H1 (cell line): Measurements from ENCODE around the gene ADAMTSL2. TPM values are rescaled to one million over a fixed set of nuclear protein-coding genes. Genes with fewer than 3 reads are reported as not detected.

ENCODE experiments used
- CTCF ChIA-PET: fragments of 300-600 bp; sonication (Branson Sonifier 250); formaldehyde crosslinking; loops from one replicate; lab custom pipeline; 2021; ENCODE audit not compliant: partially characterized antibody; lab: Charles Lee
- POLR2A ChIA-PET: fragments of 300-600 bp; sonication (Branson Sonifier 250); formaldehyde crosslinking; loops from one replicate; lab custom pipeline; 2021; ENCODE audit warnings: inconsistent platforms; ENCODE audit not compliant: partially characterized antibody; lab: Charles Lee
- DNase-seq, 2 experiments: peaks; one replicate each; pipeline versions ENCODE4 v3.0.0 to v3.0.0-alpha.2; 2010 to 2022; ENCODE audit warnings: low spot score in 2 of 2, low read depth in 1 of 2, mixed read lengths in 1 of 2
- FAIRE-seq: peaks from 2 replicates; lab custom pipeline; 2011; peaks lifted over from hg19 to GRCh38; lab: Jason Lieb, UNC
- H2AFZ ChIP-seq: 2 replicates; pipeline ENCODE4 v1.8.1; 2012; ENCODE audit warnings: low read length, inconsistent platforms
- H2AK5ac ChIP-seq: 2 replicates; pipeline ENCODE4 v1.6.1; 2013; ENCODE audit warnings: low read depth, low read length
- H2BK120ac ChIP-seq: replicated peaks from 2 replicates; pipeline ENCODE3; 2013; ENCODE audit warnings: low read depth, low read length, inconsistent platforms
- H2BK12ac ChIP-seq: 2 replicates; pipeline ENCODE4 v1.6.1; 2013; ENCODE audit warnings: low read depth, low read length
- H2BK15ac ChIP-seq: 2 replicates; pipeline ENCODE4 v1.6.1; 2013; ENCODE audit warnings: low read length
- H2BK20ac ChIP-seq: 2 replicates; pipeline ENCODE4 v1.6.1; 2013; ENCODE audit warnings: low read length
- H2BK5ac ChIP-seq: 2 replicates; pipeline ENCODE4 v1.6.1; 2013; ENCODE audit warnings: low read depth, low read length
- H3K14ac ChIP-seq: 2 replicates; pipeline ENCODE4 v1.6.1; 2013; ENCODE audit warnings: inconsistent platforms; ENCODE audit not compliant: insufficient read length
- H3K18ac ChIP-seq: 2 replicates; pipeline ENCODE4 v1.6.1; 2013; ENCODE audit warnings: low read length; ENCODE audit errors: extremely low read depth
- H3K23ac ChIP-seq: 2 replicates; pipeline ENCODE4 v1.6.1; 2013; ENCODE audit warnings: inconsistent platforms; ENCODE audit not compliant: insufficient read length
- H3K23me2 ChIP-seq: 2 replicates; pipeline ENCODE4 v1.6.1; 2013; ENCODE audit warnings: low read depth, low read length
- H3K27ac ChIP-seq: 2 replicates; pipeline ENCODE4 v1.6.1; 2011; ENCODE audit warnings: low read depth, low read length, inconsistent platforms
- H3K27me3 ChIP-seq, 4 experiments: replicated peaks in 1 of 4; 1 replicate in 1 of 4; 2 replicates in 3 of 4; pipeline versions ENCODE4 v1.6.1 to v1.8.1; 2011 to 2013; ENCODE audit warnings: low read length in 3 of 4, mild to moderate bottlenecking in 3 of 4, inconsistent platforms in 2 of 4, mixed read lengths in 2 of 4, moderate library complexity in 1 of 4; ENCODE audit not compliant: control insufficient read depth in 3 of 4, insufficient read depth in 3 of 4; ENCODE audit errors: extremely low read depth in 1 of 4
- H3K36me3 ChIP-seq, 4 experiments: 2 replicates each; pipeline versions ENCODE4 v1.6.1 to v1.8.1; 2011 to 2013; ENCODE audit warnings: mild to moderate bottlenecking in 4 of 4, low read length in 3 of 4, moderate library complexity in 2 of 4, control low read depth in 1 of 4, inconsistent platforms in 1 of 4; ENCODE audit not compliant: insufficient read depth in 4 of 4, control insufficient read depth in 2 of 4
- H3K4ac ChIP-seq: replicated peaks from 2 replicates; pipeline ENCODE3; 2013; ENCODE audit warnings: low read length, low read depth, mixed read lengths, inconsistent platforms; ENCODE audit not compliant: insufficient read length
- H3K4me1 ChIP-seq, 4 experiments: replicated peaks in 1 of 4; 1 replicate in 1 of 4; 2 replicates in 3 of 4; pipeline versions ENCODE4 v1.6.1 to v1.8.1; 2011 to 2013; ENCODE audit warnings: low read length in 3 of 4, inconsistent platforms in 2 of 4, mixed read lengths in 1 of 4; ENCODE audit not compliant: insufficient read depth in 4 of 4, control insufficient read depth in 3 of 4
- H3K4me2 ChIP-seq, 2 experiments: 2 replicates each; pipeline versions ENCODE4 v1.6.1 to v1.8.1; 2011 to 2013; ENCODE audit warnings: low read depth in 2 of 2, low read length in 2 of 2, control low read depth in 1 of 2, inconsistent platforms in 1 of 2, mild to moderate bottlenecking in 1 of 2; ENCODE audit not compliant: insufficient read depth in 1 of 2
- H3K4me3 ChIP-seq, 4 experiments: fragments of 200-600, 300-600 bp in 1 of 4; sonication (generic), shearing (Covaris generic), sonication (Bioruptor Twin) in 1 of 4; 2 replicates each; pipeline versions ENCODE4 v1.5.1 to v1.8.1; 2011 to 2016; ENCODE audit warnings: low read length in 4 of 4, low read depth in 3 of 4, control low read depth in 2 of 4, inconsistent platforms in 2 of 4, mild to moderate bottlenecking in 2 of 4, mixed read lengths in 1 of 4, moderate library complexity in 1 of 4; ENCODE audit not compliant: insufficient read depth in 2 of 4; ENCODE audit errors: extremely low read depth in 1 of 4
- H3K56ac ChIP-seq: replicated peaks from 2 replicates; pipeline ENCODE3; 2013; ENCODE audit warnings: low read depth, mild to moderate bottlenecking, mixed read lengths, low read length, inconsistent platforms; ENCODE audit not compliant: insufficient read length
- H3K79me1 ChIP-seq: 2 replicates; pipeline ENCODE4 v1.6.1; 2013; ENCODE audit warnings: low read depth, low read length, control low read depth
- H3K79me2 ChIP-seq, 2 experiments: 2 replicates each; pipeline versions ENCODE4 v1.6.1 to v1.8.1; 2012 to 2013; ENCODE audit warnings: low read length in 2 of 2, mild to moderate bottlenecking in 2 of 2, inconsistent platforms in 1 of 2; ENCODE audit not compliant: insufficient read depth in 2 of 2, control insufficient read depth in 1 of 2
- H3K9ac ChIP-seq, 4 experiments: replicated peaks in 1 of 4; 1 replicate in 1 of 4; 2 replicates in 3 of 4; pipeline versions ENCODE4 v1.6.1 to v1.8.1; 2011 to 2013; ENCODE audit warnings: low read depth in 3 of 4, low read length in 3 of 4, control low read depth in 2 of 4, mild to moderate bottlenecking in 2 of 4, moderate library complexity in 2 of 4, inconsistent platforms in 1 of 4; ENCODE audit errors: extremely low read depth in 1 of 4
- H3K9me3 ChIP-seq, 2 experiments: 2 replicates each; pipeline versions ENCODE4 v1.6.1 to v1.8.1; 2012 to 2013; ENCODE audit warnings: mild to moderate bottlenecking in 2 of 2, moderate library complexity in 2 of 2, control low read depth in 1 of 2, inconsistent platforms in 1 of 2, low read depth in 1 of 2, low read length in 1 of 2, mixed read lengths in 1 of 2; ENCODE audit not compliant: insufficient read depth in 2 of 2
- H4K20me1 ChIP-seq, 2 experiments: replicated peaks in 1 of 2; 2 replicates each; pipeline versions ENCODE3 to v1.8.1; 2011 to 2013; ENCODE audit warnings: inconsistent platforms in 2 of 2, low read length in 2 of 2, mild to moderate bottlenecking in 1 of 2; ENCODE audit not compliant: insufficient read depth in 2 of 2, control insufficient read depth in 1 of 2
- H4K5ac ChIP-seq: 2 replicates; pipeline ENCODE4 v1.6.1; 2013; ENCODE audit warnings: low read length, low read depth, mixed read lengths, inconsistent platforms; ENCODE audit not compliant: insufficient read length
- H4K8ac ChIP-seq: 2 replicates; pipeline ENCODE4 v1.8.0; 2013; ENCODE audit warnings: mild to moderate bottlenecking, moderate library complexity, low read length, inconsistent platforms; ENCODE audit not compliant: insufficient read depth; ENCODE audit errors: extremely low read depth
- H4K91ac ChIP-seq: replicated peaks from 2 replicates; pipeline ENCODE3; 2013; ENCODE audit warnings: low read length, mixed read lengths, inconsistent platforms; ENCODE audit not compliant: insufficient read length
- MAFK ChIP-seq: IDR thresholded peaks from 2 replicates; pipeline ENCODE4 v1.6.1; 2012; ENCODE audit warnings: low read depth, mild to moderate bottlenecking, improper control_type of control experiment, low read length
- SP2 ChIP-seq: IDR thresholded peaks from 2 replicates; pipeline ENCODE4 v1.6.1; 2012; ENCODE audit warnings: mild to moderate bottlenecking, low read length, inconsistent platforms
- TAF7 ChIP-seq: optimal IDR thresholded peaks from 2 replicates; pipeline ENCODE3; 2011; ENCODE audit warnings: low read depth, mild to moderate bottlenecking, inconsistent platforms, low read length, moderate library complexity, borderline replicate concordance
- TBP ChIP-seq: IDR thresholded peaks from 2 replicates; pipeline ENCODE4 v1.6.1; 2011; ENCODE audit warnings: low read depth, low read length, improper control_type of control experiment
- WGBS, 2 experiments: shearing (Covaris generic) in 1 of 2; methylation state at CpG; one replicate each; pipeline versions ENCODE4 v1.1.6 to v1.1.7; 2013 to 2015; ENCODE audit warnings: low lambda C conversion rate in 2 of 2, mixed read lengths in 2 of 2, inconsistent platforms in 1 of 2, low coverage in 1 of 2, missing lambda C conversion rate in 1 of 2; ENCODE audit not compliant: insufficient replicate concordance in 2 of 2, insufficient coverage in 1 of 2, insufficient read length in 1 of 2; ENCODE audit errors: extremely low coverage in 1 of 2, missing lambda C conversion rate in 1 of 2; 5-methylcytosine and 5-hydroxymethylcytosine counted together
- polyA plus RNA-seq, 7 experiments: library from polyadenylated mRNA; depleted of rRNA in 3 of 7; stranded (reverse) in 5 of 7; unstranded in 2 of 7; fragments of >200 nt in 5 of 7; fragments of 200-250 nt in 2 of 7; gene quantifications; 1 replicate in 5 of 7; 2 replicates in 1 of 7; 4 replicates in 1 of 7; pipeline versions ENCODE4 v1.2.1 to v1.2.3, GENCODE V29; 2011 to 2013; ENCODE audit warnings: missing spikeins in 2 of 7, mixed read lengths in 2 of 7
- total RNA-seq: library from RNA; stranded (reverse); fragmentation: NEBNext Ultra II Directional; extraction: Animal tissue kit (Norgen Biotek cat#: 25700); gene quantifications from 2 replicates; pipeline ENCODE4 v1.2.1, GENCODE V29; 2021

Gene ADAMTSL2
- total and polyA plus RNA-seq, 2 of the 8 experiments (the other 6 are each of a cell fraction or from before 2014, with no cell fraction given) = 0.74 to 0.76 TPM

DNA sequence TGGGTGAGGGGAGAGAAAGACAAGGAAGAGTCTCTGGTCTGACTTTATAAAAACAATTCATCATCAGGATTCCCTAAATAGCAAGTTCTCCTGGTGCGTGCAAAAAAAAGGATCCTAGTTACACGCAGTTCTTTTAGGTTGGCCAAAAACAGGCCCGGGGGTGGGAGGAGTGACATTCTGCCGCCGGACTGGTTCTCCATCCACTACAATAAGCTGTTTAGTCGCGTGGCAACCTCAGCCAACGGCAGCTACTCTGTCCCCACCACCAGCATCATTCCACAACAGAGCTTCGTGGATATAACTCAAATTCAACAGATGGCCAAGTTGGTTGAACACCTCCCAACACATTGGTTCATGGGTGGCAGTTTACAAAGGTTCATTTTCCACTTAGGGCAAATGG is 77.5 kb downstream of the ADAMTSL2 start:
- Histone ChIP-seq H3K79me1 (no peaks in the 10 kb centered on the region), H2AFZ (no peak overlapping the region), H4K20me1 (no peaks in the 10 kb centered on the region), H4K91ac (no peak overlapping the region), H3K9me3 (no peaks in the 10 kb centered on the region), H3K4ac (no peak overlapping the region), H3K23me2 (peaks cover 4% of the 10 kb centered on the region; the same call in 1 of the 2 replicates), H3K27me3 (peaks cover 5 to 23% (median 16%) of the 10 kb centered on the region in 4 experiments), H3K36me3 (no peaks in the 10 kb centered on the region), H4K8ac (no peak overlapping the region), H3K9ac (no peak overlapping the region), H2BK12ac (no peak overlapping the region), H3K4me1 (peaks cover 0 to 3% (median 1%) of the 10 kb centered on the region in 4 experiments; a peak in 3 of 7 replicates), H4K5ac (no peak overlapping the region), H2BK20ac (no peak overlapping the region), H3K27ac (no peak overlapping the region), H3K14ac (no peak overlapping the region), H3K79me2 (no peaks in the 10 kb centered on the region), H2BK5ac (no peak overlapping the region), H3K4me2 (no peak overlapping the region), H3K56ac (no peak overlapping the region), H2BK120ac (no peak overlapping the region), H2BK15ac (no peak overlapping the region), H2AK5ac (no peak overlapping the region), H3K18ac (no peak overlapping the region), H3K4me3 (no peak overlapping the region), H3K23ac (no peak overlapping the region)
- WGBS, 2 experiments = 91% methylated on average over 9 of the region's 9 CpGs; no CpG with 5 or more reads in 1 of the 2 experiments
- TF ChIP-seq MAFK (no peak), TAF7 (no peak), TBP (no peak), SP2 (no peak)
- no peak for FAIRE-seq
- CTCF ChIA-PET = interaction anchor here (1.0 to 1.1 kb wide), 2 partner anchors 75 to 102 kb away, joined by 3 to 4 read pairs; no protein-coding TSS in a partner anchor
- no peak for DNase-seq
- POLR2A ChIA-PET = interaction anchor here (1.4 kb wide), 1 partner anchor 12 kb away, joined by 3 read pairs; no protein-coding TSS in a partner anchor
